Thoracic aorta (tissue), 2 donors: Measurements from ENCODE around the gene ST3GAL6. TPM values are rescaled to one million over a fixed set of nuclear protein-coding genes. Genes with fewer than 3 reads are reported as not detected.

Experiments
- ATAC-seq: fragments of 150-250 bp; one replicate; pipeline ENCODE4 v1.8.0; 2017; ENCODE audit warnings: low read depth; ENCODE audit not compliant: insufficient number of reproducible peaks, low FRiP score
- DNase-seq: peaks from one replicate; pipeline ENCODE4 v3.0.0-alpha.2; 2020; ENCODE audit warnings: low spot score
- H3K27ac ChIP-seq, 2 donors: fragments of 200-600 bp; sonication (generic); 1 replicate in 1 of 2; 2 replicates in 1 of 2; pipeline ENCODE4 v1.5.1; 2016; ENCODE audit warnings: mild to moderate bottlenecking in 2 of 2, moderate library complexity in 2 of 2
- H3K27me3 ChIP-seq: fragments of 200-600 bp; sonication (generic); replicated peaks from 2 replicates; pipeline ENCODE4 v1.6.0; 2016; ENCODE audit warnings: mild to moderate bottlenecking; ENCODE audit not compliant: insufficient read depth
- H3K36me3 ChIP-seq: fragments of 200-600 bp; sonication (generic); one replicate; pipeline ENCODE4 v1.5.1; 2016
- H3K4me1 ChIP-seq, 2 donors: fragments of 200-600 bp; sonication (generic); 1 replicate in 1 of 2; 2 replicates in 1 of 2; pipeline versions ENCODE4 v1.5.1 to v1.6.0; 2016; ENCODE audit warnings: low read depth in 2 of 2, mild to moderate bottlenecking in 1 of 2; ENCODE audit not compliant: control insufficient read depth in 1 of 2
- H3K4me3 ChIP-seq: fragments of 200-600 bp; sonication (generic); 2 replicates; pipeline ENCODE4 v1.5.1; 2016; ENCODE audit warnings: mild to moderate bottlenecking
- H3K9me3 ChIP-seq: fragments of 200-600 bp; sonication (generic); 2 replicates; pipeline ENCODE4 v1.5.1; 2016
- CTCF ChIP-seq: fragments of 200-600 bp; sonication (generic); IDR thresholded peaks from one replicate; pipeline ENCODE4 v1.5.1; 2019; ENCODE audit warnings: antibody characterized with exemption
- total RNA-seq, 2 donors: library from RNA; depleted of rRNA; stranded (reverse); fragments of >200 nt; gene quantifications; one replicate each; pipeline versions ENCODE4 v1.1.0 to v1.2.3, GENCODE V29; 2016

The ST3GAL6 gene
- total RNA-seq, 2 donors from 2014 or later: 12.0 to 16.9 TPM

- H3K36me3 ChIP-seq: peaks cover 5% of the 10 kb centered on the region
- H3K27me3 ChIP-seq: no peaks in the 10 kb centered on the region
- no peak for DNase-seq
- H3K9me3 ChIP-seq: no peaks in the 10 kb centered on the region
- no peak overlapping the region for H3K27ac ChIP-seq
- TF ChIP-seq CTCF: no peak
- no peak for ATAC-seq
- H3K4me3 ChIP-seq: no peak overlapping the region
- H3K4me1 ChIP-seq: no peaks in the 10 kb centered on the region
Measured at GRCh38 chr3:98801043-98801747, 38.1 kb downstream of the ST3GAL6 start.

GRCh38 chr3:98805571-98805970, 42.4 kb downstream of the ST3GAL6 start:
- Histone ChIP-seq H3K27me3 (no peaks in the 10 kb centered on the region), H3K4me3 (no peak overlapping the region), H3K9me3 (no peaks in the 10 kb centered on the region), H3K27ac (no peak overlapping the region), H3K36me3 (peaks cover 5% of the 10 kb centered on the region), H3K4me1 (no peaks in the 10 kb centered on the region)
- no peak for TF ChIP-seq CTCF
- DNase-seq (no peak), ATAC-seq (no peak)

- no peak for TF ChIP-seq CTCF
- H3K9me3 ChIP-seq: no peaks in the 10 kb centered on the region
- H3K4me3 ChIP-seq: no peak overlapping the region
- H3K27ac ChIP-seq: no peak overlapping the region
- DNase-seq (no peak), ATAC-seq (no peak)
- no peaks in the 10 kb centered on the region for H3K4me1 ChIP-seq
- no peaks in the 10 kb centered on the region for H3K27me3 ChIP-seq
- H3K36me3 ChIP-seq: peaks cover 5% of the 10 kb centered on the region
Measured at GRCh38 chr3:98806521-98806920, 43.4 kb downstream of the ST3GAL6 start.

GRCh38 chr3:98807011-98807410, 43.9 kb downstream of the ST3GAL6 start:
- Histone ChIP-seq H3K4me3 (no peak overlapping the region), H3K36me3 (peaks cover 5% of the 10 kb centered on the region), H3K27ac (no peak overlapping the region), H3K9me3 (no peaks in the 10 kb centered on the region), H3K4me1 (no peaks in the 10 kb centered on the region), H3K27me3 (no peaks in the 10 kb centered on the region)
- TF ChIP-seq CTCF: no peak
- DNase-seq: no peak
- ATAC-seq: no peak

GRCh38 chr3:98807561-98807960, 44.4 kb downstream of the ST3GAL6 start:
- no peak for DNase-seq
- Histone ChIP-seq H3K36me3 (peaks cover 5% of the 10 kb centered on the region), H3K4me1 (no peaks in the 10 kb centered on the region), H3K4me3 (no peak overlapping the region), H3K27me3 (no peaks in the 10 kb centered on the region), H3K27ac (no peak overlapping the region), H3K9me3 (no peaks in the 10 kb centered on the region)
- no peak for ATAC-seq
- no peak for TF ChIP-seq CTCF
